ENCODE results near the gene NUMB.
"Not testable (repeated sequence)": the region's sequence is repeated elsewhere in the genome, so short reads cannot be mapped to it uniquely, and the experiment has no call there.

The NUMB gene

GRCh38 chr14:73427516-73428264 lies 30.7 kb downstream of the NUMB start:
- CTCF ChIA-PET = interaction anchor here (0.6 to 1.6 kb wide), 2 partner anchors 133 to 275 kb away, joined by 3 read pairs; no protein-coding TSS in a partner anchor
- TF ChIP-seq, protein P1, sequence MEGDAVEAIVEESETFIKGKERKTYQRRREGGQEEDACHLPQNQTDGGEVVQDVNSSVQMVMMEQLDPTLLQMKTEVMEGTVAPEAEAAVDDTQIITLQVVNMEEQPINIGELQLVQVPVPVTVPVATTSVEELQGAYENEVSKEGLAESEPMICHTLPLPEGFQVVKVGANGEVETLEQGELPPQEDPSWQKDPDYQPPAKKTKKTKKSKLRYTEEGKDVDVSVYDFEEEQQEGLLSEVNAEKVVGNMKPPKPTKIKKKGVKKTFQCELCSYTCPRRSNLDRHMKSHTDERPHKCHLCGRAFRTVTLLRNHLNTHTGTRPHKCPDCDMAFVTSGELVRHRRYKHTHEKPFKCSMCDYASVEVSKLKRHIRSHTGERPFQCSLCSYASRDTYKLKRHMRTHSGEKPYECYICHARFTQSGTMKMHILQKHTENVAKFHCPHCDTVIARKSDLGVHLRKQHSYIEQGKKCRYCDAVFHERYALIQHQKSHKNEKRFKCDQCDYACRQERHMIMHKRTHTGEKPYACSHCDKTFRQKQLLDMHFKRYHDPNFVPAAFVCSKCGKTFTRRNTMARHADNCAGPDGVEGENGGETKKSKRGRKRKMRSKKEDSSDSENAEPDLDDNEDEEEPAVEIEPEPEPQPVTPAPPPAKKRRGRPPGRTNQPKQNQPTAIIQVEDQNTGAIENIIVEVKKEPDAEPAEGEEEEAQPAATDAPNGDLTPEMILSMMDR (conservative IDR thresholded peaks at IDR 0.05; ENCODE audit: low read depth) = no peak
- POLR2A ChIA-PET (ENCODE audit: low non-redundant PET) = no interaction called here
- no peak overlapping the region for H3K27ac ChIP-seq
- DNase-seq (ENCODE audit: low spot score) = no peak

DNA sequence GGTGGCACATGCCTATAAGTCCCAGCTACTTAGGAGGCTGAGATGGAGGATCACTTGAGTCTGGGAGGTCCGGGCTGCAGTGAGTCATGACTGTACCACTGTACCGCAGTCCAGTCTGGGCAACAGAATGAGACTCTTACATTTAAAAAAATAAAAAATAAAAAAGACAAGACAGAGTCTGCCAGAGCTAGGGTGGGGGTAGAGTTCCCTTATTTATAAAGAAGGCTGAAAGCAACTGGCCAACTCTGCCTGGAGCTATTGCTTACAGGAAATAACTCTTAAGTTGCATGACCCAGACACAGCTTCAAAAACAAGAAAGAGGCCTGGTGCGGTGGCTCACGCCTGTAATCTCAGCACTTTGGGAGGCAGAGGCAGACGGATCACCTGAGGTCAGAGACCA lies 31.5 kb downstream of the NUMB start:
- TF ChIP-seq, protein P1 (conservative IDR thresholded peaks at IDR 0.05; ENCODE audit: low read depth) = no peak
- no peak for DNase-seq (ENCODE audit: low spot score)
- H3K27ac ChIP-seq = no peak overlapping the region
- ChIA-PET CTCF (interaction anchor here (1.6 kb wide), 1 partner anchor 132 kb away, joined by 3 read pairs; no protein-coding TSS in a partner anchor), POLR2A (ENCODE audit: low non-redundant PET) (no interaction called here)

- TF ChIP-seq, protein P1 (conservative IDR thresholded peaks at IDR 0.05; ENCODE audit: low read depth) = no peak
- ChIA-PET CTCF (no interaction called here), POLR2A (ENCODE audit: low non-redundant PET) (no interaction called here)
- H3K27ac ChIP-seq = no peak overlapping the region
- DNase-seq (ENCODE audit: low spot score) = no peak
These were observed 33.9 kb downstream of the NUMB start for GRCh38 chr14:73424453-73424852.

- POLR2A ChIA-PET (ENCODE audit: low non-redundant PET) = interaction anchor here (0.6 kb wide), 1 partner anchor 60 kb away, joined by 3 read pairs; no protein-coding TSS in a partner anchor
- CTCF ChIA-PET; DNase-seq (ENCODE audit: low spot score): not testable (repeated sequence)
These were observed 35.3 kb downstream of the NUMB start for GRCh38 chr14:73423092-73423491.

GRCh38 chr14:73422515-73422914 lies 35.8 kb downstream of the NUMB start:
- ChIA-PET POLR2A (ENCODE audit: low non-redundant PET) (interaction anchor here (0.6 kb wide), 1 partner anchor 59 kb away, joined by 3 read pairs; no protein-coding TSS in a partner anchor), CTCF (no interaction called here)
- TF ChIP-seq, protein P1 (conservative IDR thresholded peaks at IDR 0.05; ENCODE audit: low read depth) = no peak
- H3K27ac ChIP-seq = no peak overlapping the region
- DNase-seq (ENCODE audit: low spot score) = no peak

More at GRCh38 chr14:73423092-73423491, 35.3 kb downstream of the NUMB start:
- H3K27ac ChIP-seq = not testable (repeated sequence)

- no peak for DNase-seq (ENCODE audit: low spot score)
- TF ChIP-seq, protein P1 (conservative IDR thresholded peaks at IDR 0.05; ENCODE audit: low read depth) = no peak
- H3K27ac ChIP-seq = no peak overlapping the region
- POLR2A ChIA-PET (ENCODE audit: low non-redundant PET) = no interaction called here
- CTCF ChIA-PET = no interaction called here
These were observed 40.1 kb downstream of the NUMB start for GRCh38 chr14:73418227-73418626.

GRCh38 chr14:73406248-73406647 lies 52.1 kb downstream of the NUMB start:
- H3K27ac ChIP-seq; DNase-seq (ENCODE audit: low spot score); POLR2A ChIA-PET (ENCODE audit: low non-redundant PET); CTCF ChIA-PET: not testable (repeated sequence)
